NOMO-1 treated with dmso at 0.1 percent for 144 hours (cell line): ENCODE measurements around the gene C1orf21.

Source experiments
- DNase-seq: peaks from one replicate; lab custom pipeline; 2025; ENCODE audit not compliant: unreplicated experiment; lab: John Stamatoyannopoulos, UW

C1orf21 gene

DNA sequence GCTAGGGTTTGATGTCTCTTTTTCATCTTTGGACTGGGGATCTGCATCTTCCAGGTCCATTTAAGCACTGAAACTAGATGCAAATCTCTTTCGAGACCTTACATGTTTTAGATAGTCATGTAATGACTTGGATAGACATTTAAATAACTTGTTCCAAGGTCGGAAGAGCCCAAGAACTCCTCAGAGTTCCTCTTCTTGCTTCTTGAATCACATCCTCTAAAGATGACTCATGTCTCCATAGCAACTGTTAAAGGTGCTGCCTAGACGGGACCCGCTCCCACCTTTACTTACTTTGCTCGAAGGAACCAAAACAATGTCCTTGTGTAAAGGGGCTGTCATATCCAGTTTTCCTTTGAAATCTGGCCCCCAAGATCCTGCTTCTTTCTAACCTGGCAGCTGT lies 237.8 kb downstream of the C1orf21 start:
- DNase-seq, result no peak

DNA sequence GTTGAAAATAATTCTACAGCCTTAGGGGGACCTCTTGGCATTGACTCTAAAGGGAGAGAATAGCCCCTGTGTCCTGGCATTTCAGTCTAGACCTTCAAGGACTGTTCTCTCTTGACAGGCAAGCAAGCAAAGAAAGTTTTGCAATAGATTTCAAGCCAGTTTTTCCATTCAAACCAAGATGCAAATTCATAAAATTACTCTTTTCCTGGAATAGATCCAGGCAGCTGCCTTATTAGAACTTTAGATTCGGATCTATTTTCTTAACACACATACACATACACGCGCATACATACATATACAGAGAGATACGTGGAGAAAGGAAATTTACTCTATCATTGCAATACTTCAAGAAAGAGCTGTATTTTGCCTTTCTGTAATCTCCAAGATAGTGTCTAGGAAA lies 238.4 kb downstream of the C1orf21 start:
- DNase-seq, result no peak

DNA sequence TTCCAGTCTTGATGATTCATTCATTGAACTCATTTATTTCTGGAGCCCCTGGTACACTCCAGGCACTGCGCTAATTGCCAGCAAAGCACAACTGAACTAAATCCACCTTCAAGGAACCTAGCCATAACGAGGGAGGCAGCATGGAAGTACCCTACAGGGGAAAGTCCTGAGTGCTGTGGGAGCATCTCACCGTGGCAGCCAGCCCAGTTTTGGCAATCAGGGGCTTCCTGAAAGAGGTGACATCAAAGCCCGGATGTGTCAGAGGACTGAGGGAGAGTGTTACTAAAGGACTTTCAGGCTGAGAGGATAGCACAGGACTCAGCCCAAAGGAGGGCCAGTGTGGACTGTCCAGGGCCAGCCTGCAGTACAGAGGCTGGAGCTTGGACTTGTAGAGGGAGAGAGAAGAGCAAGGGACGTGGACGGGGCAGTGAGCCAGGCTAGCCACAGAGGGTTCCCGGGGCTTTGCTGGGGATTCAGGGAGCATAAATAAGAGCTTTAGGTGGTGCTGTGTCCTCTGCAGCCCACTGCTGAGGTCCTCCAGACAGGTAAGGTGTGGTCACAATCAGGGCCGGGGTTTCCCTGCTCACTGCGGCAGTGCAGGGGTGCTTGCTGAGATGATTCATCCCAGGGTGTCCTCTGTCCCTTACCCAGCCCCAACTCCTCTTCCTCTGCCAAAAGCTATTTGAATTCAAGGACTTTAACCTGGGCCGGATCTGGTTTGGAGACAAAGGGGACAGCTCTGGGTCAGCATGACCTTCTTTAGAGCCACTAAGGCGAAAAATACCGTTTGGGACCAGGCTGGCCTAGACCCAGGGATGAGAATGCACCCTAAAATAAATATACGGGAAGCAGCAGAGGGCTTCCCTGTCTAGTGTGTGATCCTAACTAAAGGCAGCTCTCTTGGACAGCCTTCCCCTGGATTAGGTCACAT lies 239.5 kb downstream of the C1orf21 start:
- DNase-seq, result no peak

DNA sequence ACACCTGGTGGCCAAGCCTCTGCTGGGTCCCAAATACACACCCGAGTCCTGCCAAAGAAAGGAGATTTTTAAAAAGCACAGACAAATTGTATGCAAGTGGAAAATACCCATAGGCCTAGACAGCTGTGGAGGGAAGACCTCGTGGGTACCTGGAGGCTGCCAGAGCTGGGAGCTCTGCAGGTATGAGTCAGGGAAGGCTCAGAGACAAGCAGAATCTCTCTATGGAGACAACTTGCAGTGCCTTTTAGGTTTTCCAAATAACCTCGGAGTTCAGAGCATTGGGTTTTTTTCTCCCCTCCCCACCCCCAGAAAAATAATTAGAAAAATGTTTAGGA lies 240.1 kb downstream of the C1orf21 start:
- no peak for DNase-seq

DNA sequence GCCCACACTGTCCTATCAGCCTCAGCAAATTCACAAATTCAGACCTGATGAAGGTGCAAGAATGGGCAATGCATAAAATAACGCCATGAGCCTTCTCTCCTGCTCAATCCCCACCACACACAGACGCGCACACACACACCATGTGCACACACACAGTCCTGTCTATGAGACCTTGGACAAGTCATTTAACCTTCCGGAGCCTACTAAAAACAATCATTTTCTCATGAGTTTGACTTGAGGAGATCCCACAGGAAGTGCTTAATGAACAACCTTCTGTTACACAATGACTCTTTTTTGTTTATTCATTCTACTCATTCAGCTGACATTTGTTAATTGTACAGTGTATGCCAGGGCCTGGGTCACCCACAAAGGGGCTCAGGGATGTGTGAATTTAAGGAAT lies 242.4 kb downstream of the C1orf21 start:
- DNase-seq, result no peak

DNA sequence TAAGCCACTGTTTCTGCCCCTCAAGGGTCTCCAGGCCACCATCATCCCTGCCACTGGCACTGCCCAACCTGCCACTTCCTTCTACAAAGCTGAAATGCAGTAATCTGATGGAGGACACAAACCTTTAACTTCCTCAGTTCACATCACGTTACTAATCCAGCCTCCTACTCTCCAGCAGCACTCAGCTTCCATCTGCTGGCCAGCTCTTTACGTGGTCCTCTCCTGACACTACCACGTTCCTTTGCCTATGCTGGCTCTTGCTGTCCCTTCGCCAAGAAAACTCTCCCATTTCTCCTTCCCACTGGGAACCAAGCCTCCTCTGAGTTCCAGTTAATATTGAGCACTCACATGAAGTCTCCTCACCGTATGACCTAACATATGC lies 243.8 kb downstream of the C1orf21 start:
- no peak for DNase-seq

DNA sequence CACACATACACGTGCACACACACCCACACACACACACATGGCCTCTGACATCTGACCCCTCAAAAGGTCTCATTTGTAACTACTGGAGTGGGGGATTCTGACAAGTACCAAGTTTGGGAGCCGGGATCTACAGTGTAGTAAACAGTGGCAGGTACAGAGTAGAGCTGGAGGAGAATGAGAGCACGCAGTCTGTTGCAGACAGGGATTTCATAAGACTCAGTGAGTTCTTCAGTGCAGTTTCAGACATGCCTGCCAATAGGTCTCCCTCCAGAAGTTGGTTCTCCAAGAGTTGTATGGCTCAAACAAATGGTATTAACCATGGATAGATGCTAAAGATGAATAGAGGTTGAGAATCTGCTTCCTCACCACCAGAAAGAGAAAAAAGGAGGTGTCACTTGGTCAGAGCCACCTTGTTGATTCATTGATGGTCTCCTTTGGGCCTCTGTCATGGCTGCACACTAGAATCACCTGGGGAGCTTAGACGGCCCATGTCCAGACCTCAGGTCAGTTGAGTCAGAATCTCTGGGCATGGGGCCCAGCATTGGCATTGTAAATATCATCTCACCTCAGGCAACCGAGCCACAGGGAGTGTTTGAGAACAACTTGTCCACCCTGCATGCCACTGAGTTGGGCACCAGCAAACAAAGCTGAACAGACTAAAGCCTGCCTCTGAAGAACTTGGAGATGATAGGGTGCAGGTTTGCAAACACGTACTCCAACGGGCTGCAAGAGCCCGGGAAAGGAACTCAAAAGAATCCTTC lies 245.8 kb downstream of the C1orf21 start:
- no peak for DNase-seq

DNA sequence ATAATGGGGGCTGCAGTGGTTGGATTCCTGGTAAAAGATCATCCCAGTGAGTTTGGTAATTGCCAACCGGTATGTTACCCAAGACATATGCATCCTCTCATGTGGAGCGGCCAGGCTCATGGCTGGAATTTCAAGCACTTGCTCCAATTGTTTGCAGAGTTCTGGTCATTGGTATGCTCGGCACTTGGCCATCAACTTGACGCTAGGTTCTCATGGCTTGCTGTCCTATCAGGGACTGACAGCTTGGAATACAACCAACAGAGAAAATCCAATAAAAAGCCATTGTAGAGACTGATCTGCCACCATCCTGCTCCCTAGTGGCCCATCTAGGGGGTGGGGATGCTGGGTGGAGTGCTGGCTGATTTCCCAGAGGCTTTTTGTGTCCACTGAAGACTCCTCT lies 247.0 kb downstream of the C1orf21 start:
- no peak for DNase-seq

DNA sequence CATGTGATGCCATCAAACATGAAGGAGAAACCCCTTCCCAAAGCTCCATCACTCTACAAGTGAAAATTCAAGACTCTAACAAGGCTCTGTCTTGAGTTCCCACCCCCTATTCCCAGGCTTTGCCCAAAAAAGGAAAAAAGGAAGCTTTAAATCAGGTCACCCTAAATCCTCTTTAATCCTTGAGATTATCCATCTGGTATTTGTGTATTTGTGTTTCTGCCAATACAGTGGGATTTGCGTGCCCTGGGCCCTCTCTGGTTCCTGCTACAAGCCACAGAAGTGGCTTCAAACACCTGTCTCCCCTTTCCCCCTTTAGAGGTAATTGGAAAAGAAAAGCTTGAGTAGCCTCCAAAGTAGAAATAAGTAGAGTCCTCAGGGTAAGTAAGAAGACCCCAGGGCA lies 247.5 kb downstream of the C1orf21 start:
- DNase-seq, result no peak

DNA sequence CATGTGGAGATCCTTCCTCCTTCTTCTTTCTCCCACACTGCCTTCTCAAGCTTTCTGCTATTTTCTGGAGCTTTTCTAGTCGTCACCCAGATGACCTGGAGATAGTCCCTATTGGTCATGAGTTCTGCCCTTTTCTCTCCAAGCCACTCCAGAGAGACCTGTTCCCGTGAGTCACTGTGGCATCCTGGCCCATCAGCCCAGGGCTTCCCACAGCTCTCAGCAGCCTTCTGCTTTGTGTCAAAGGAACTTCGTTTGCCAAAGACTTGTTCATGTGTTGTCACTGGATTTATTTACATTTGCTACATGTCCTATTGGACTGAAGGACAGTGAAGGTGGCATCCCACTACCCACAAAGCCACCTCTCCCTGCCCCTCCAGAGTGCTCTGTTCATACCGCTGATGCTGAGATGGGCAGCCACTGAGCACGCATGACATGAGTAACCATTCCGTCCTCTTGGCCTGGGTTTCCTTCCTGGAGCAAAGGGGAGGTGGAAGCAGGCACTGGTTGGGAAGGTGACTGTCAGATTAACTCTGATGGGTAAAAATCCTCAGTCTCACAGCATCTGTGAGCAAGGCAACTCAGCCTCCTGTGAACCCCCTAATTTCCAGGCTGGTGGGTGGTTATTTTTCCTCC lies 248.6 kb downstream of the C1orf21 start:
- DNase-seq, result no peak

DNA sequence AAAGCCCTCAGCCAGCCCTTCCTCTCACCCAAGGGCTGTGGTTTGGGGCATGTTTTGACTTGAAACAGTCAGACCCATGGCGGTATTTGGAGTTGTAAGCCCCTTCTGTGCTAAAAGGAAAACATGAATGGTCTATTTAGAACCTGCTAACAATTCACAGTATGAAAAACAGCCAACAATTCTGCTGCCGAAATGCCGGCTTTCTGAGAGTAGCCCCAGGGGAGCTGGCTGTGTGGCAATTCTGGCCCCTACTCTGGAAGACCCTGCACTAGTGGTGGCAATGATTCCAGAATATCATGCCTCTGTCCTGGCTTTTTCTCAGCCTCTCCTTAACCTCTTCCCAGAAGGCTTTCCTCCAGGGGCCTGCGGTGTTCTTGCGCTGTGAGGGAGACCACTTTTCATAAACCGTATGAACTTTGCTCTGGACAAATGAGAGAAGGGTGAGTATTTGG lies 249.2 kb downstream of the C1orf21 start:
- no peak for DNase-seq

DNA sequence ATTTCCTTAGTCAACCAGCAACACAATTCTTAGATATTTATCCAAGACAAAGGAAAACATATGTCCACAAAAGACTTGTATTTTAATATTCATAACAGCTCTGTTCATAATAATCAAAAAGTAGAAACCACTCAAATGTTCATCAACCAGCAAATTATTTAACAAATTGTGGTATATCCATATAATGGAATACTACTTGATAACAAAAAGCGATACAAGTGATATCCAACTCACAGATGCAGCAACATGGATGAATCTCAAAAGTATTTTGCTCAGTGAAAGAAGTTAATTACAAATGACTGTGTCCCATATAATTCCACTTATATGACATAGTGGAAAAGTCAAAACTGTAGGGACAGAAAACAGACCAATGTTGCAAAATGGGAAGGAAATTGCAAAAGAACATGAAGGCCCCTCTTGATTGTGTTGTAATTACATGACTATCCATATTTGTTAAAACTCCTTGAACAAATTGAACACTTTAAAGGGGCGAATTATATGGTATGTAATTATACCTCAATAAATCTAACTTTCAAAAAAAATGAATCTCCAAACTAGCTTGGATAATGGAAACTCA lies 250.9 kb downstream of the C1orf21 start:
- no peak for DNase-seq

DNA sequence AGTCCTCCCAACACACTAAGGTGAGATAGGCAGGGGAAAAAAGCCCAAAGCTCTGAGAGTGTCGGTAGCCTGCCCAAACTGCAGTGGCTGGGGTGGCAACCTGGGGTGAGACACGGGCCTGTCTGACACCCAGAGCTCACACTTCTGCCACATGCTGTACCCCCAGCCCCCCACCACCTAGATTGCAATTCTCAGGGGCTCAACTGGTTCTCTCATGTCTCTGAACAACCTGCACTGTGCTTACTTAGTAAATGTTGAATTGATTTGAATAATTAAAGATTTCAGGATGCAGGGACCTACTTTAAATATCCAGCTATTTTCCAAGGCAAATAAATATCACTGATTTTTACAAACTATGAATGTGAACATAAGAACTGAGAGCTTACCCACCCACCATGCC lies 252.4 kb downstream of the C1orf21 start:
- no peak for DNase-seq

DNA sequence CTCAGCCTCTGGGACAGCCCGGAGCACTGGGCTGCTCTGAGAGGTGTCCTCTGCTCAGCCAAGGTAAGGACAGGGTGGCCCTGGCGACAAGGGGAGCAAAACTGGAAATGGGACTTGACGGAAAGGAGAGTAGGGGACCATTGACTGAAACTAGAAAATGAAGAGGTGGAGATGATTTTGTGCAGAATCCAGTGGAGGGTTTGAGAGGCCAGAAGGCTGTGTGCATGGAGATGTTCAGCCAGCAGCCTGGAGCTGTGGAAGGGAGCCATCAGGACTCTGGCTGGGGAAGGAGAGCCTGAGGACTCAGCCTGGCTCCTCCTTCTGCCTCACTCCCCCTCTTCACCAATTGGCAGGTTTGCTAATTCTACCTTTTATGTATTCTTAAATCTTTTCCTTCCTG lies 253.7 kb downstream of the C1orf21 start:
- no peak for DNase-seq

DNA sequence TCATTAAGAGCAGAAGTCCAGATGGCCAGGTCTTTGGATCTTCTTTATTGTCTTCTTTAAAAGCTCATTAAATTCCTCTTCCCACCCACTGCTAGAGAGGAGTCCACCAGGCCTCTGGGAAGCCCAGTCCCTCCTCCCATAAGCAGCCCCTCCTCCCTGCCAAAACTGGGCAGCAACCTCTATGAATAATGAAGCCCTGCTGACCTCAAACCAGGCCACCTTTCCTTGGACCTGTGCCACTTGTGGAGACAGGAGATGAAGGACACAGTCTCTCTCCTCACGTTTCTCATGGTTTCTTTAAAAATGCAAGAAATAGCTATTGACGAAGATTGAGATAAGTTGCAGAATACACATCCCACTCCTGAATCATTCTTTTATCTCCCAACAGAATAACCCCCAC lies 255.1 kb downstream of the C1orf21 start:
- no peak for DNase-seq

DNA sequence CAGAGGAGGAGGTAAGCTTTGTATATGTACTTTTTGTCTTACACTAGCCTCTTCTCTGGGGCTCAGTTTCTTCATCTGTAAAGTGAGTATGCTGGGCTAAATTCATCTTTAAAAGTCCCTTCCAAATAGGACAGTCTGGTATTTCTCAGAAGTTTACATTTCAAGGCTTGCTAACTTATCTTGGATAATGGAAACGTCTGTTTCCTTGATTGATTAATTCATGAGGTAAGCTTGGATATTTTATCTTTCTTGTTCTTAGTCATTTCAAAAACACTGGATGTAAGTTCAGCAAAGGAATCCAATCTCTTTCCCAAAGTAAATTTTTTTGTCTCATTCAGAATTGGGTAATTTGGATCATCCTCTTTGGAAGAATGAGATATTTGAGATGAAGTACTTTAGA lies 256.8 kb downstream of the C1orf21 start:
- no peak for DNase-seq

DNA sequence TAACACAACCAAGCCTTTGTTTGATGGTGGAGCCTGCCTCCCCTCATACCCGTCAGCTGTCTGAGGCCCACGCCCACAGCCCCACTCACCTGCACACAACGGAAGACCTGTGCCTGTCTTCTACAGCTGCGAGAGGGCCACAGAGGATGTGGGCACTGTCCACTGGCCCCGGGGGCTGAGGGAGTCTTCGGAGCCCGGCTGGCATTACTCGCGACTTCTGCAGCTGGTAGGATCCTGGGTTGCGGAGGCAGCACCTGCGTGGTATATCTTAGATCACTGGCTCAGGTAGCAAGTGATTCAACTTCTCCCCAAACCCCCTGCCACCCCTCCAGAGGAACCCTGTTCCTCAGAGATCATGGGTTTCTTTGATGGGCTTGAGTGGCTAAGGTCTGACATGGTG lies 257.9 kb downstream of the C1orf21 start:
- no peak for DNase-seq

DNA sequence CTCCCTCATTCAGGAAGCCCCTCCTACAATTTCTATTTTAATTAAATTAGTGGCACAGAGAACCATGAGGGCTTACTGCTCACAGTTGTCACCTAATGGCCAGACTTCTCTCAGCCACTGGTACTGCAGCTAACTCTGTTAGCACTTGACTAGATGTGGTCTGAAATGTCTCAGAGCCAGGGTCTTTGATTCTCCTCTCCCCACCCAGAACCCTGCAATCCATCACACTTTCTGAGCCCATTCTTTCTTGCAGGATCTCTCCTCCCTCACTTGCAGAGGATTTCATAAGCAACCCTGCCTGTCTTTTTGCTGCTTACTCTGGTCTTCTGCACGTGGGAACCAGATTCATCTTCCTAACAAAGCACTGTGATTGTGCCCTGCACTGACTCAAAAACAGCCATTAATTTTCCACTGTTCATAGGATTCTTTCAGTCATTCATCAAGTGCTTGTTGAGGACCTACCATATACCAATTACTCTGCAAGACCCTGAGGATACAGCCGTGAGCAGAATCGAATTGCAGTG lies 259.4 kb downstream of the C1orf21 start:
- no peak for DNase-seq

DNA sequence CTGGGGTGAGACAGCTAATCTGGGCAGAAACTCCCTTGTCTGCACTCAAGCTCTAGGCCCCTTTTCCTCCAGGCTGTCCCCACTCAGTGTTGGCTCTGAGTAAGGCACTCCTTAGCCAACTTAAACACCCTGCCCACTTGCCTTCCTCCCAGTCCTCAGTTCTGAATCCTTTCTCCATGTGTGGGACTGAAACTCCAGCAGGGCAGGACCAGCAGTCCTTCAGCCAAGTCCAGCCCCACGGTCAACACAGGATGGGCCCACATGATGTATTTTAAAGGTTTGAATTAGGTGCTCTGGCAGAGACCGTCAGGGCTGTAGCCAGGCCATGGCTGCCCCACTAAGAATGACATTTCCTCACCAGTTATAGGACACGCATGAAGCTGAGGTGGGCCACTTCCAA lies 260.0 kb downstream of the C1orf21 start:
- DNase-seq, result no peak

DNA sequence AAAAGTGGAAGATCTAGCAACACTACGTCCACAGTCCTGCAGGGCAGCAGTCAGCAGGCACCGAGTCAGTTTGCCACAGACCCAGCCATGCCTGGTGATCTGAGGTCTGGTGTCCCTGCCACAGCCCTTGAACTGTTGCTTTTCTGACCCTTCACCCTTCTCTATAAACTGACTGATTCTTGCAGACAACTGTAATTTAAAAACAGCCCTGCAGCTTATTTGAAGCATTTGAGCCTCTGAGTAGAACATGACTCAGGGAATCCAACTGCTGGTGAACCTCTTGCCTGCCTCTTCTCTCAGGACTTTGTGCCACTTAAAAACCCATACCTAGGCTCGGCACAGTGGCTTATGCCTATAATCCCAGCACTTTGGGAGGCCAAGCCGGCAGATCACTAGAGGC lies 260.6 kb downstream of the C1orf21 start:
- no peak for DNase-seq

DNA sequence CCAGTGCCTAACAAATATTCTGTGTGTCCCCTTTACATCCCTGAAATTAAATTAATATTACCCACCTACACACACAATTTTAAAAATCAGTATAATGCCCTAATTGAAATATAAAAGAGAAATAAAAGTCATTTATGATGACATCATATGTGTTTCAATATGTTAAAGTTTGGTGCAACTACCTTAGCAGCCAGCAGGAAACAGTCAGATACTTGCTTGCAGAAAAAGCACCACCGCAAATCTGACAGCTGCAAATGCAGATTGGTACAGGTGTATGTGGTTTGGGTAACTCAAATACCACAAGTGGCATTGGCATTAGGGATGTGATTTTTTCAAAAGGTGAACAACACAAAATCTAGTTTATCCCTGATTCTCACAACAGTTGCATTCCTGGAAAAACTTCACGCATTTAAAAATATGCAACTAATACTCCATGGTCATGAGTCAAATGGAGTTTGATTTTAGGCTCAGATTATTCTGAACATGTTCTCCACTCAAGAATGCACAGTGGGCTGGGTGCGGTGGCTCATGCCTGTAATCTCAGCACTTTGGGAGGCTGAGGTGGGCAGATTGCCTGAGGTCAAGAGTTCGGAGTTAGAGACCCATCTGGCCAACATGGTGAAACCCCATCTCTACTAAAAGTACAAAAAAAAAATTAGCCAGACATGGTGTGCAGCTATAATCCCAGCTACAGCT lies 261.5 kb downstream of the C1orf21 start:
- no peak for DNase-seq
